Ovary (tissue), 9 donors: ENCODE results near the gene COPE. TPM values are rescaled to one million over a fixed set of nuclear protein-coding genes. Genes with fewer than 3 reads are reported as not detected.

Experiments used
- DNase-seq, 5 donors: peaks; one replicate each; pipeline ENCODE4 v3.0.0-alpha.2; 2019 to 2020
- H3K27ac ChIP-seq, 2 donors: fragments of 200-600 bp; one replicate each; pipeline versions ENCODE4 v1.5.1 to v1.8.0; 2019 to 2022
- H3K27me3 ChIP-seq: fragments of 200-600 bp; one replicate; pipeline ENCODE4 v1.8.0; 2022
- H3K36me3 ChIP-seq: fragments of 200-600 bp; sonication (generic); one replicate; pipeline ENCODE4 v1.5.1; 2019
- H3K4me1 ChIP-seq: one replicate; pipeline ENCODE4 v1.8.1; 2013; ENCODE audit warnings: mild to moderate bottlenecking, moderate library complexity; ENCODE audit not compliant: insufficient read depth
- H3K4me3 ChIP-seq: fragments of 200-600 bp; sonication (generic); one replicate; pipeline ENCODE4 v1.5.1; 2017
- H3K9me3 ChIP-seq, 2 donors: fragments of 200-600 bp in 1 of 2; sonication (generic) in 1 of 2; one replicate each; pipeline versions ENCODE4 v1.5.1 to v1.8.1; 2013 to 2019; ENCODE audit warnings: mild to moderate bottlenecking in 1 of 2, moderate library complexity in 1 of 2
- CTCF ChIP-seq, 3 donors: fragments of 450-650 bp in 2 of 3; fragments of 200-600 bp in 1 of 3; IDR thresholded peaks; one replicate each; pipeline versions ENCODE4 v1.5.1 to v1.8.0; 2016 to 2022; ENCODE audit warnings: antibody characterized with exemption in 3 of 3, mild to moderate bottlenecking in 1 of 3
- EP300 ChIP-seq: sonication (generic); formaldehyde crosslinking; IDR thresholded peaks from one replicate; pipeline ENCODE4 v1.6.1; 2017; ENCODE audit warnings: antibody characterized with exemption
- POLR2A ChIP-seq: fragments of 450-650 bp; IDR thresholded peaks from one replicate; pipeline ENCODE4 v1.6.1; 2017; ENCODE audit warnings: antibody characterized with exemption, mild to moderate bottlenecking, moderate library complexity
- WGBS, 3 donors: extraction: QIAGEN DNeasy Blood & Tissue Kit in 1 of 3; methylation state at CpG; one replicate each; pipeline versions ENCODE4 v1.1.5 to v1.1.7; 2013 to 2017; 5-methylcytosine and 5-hydroxymethylcytosine counted together
- intact Hi-C, 4 donors: fragments of 100-400 bp; cut with DNase I; formaldehyde crosslinking; loops; one replicate each; pipeline versions ENCODE4 v1.11.0 to v1.15.1; 2022 to 2023
- polyA plus RNA-seq, 2 donors: library from polyadenylated mRNA; stranded (reverse); fragments of 200-250 nt in 1 of 2; fragments of 350-450 nt in 1 of 2; fragmentation: Illumina TruSeq in 1 of 2; extraction: RNeasy Lipid Tissue Mini Kit (QIAGEN cat#74804) in 1 of 2; gene quantifications; one replicate each; pipeline ENCODE4 v1.2.3, GENCODE V29; 2013 to 2014
- total RNA-seq, 7 donors: library from RNA; depleted of rRNA in 2 of 7; stranded (reverse); fragments of >200 nt in 2 of 7; fragmentation: NEBNext Ultra II Directional in 3 of 7; extraction: Animal tissue kit (Norgen Biotek cat#: 25700) in 3 of 7; gene quantifications; one replicate each; pipeline versions ENCODE4 v1.1.0 to v1.2.4, GENCODE V29; 2016 to 2023
- donor health status: DM: no; HTN: no; CAD: no; lungs with moderate emphysema.
- donor health status: DM: no; HTN: no; CAD: no.
- donor health status: Bipolar disorder and iron deficiency.
- donor health status: DM: yes; HTN: yes; CAD: no.
- donor health status: DM: no; HTN: no; CAD: no.
- donor health status: DM: yes; HTN: yes; CAD: no.

Gene COPE
- total and polyA plus RNA-seq, 9 donors, result 11.3 to 140 (median 115) TPM

- 82 to 86% (median 82%) methylated on average over 3 of the region's 3 CpGs for WGBS, 3 donors
- Histone ChIP-seq H3K4me1 (no peaks in the 10 kb centered on the region), H3K4me3 (no peak overlapping the region), H3K27me3 (no peaks in the 10 kb centered on the region), H3K9me3 (no peaks in the 10 kb centered on the region), H3K36me3 (no peaks in the 10 kb centered on the region), H3K27ac (no peak overlapping the region)
- DNase-seq, result no peak
- TF ChIP-seq POLR2A (no peak), CTCF (IDR thresholded peaks at IDR 0.05) (no peak), EP300 (no peak)
- intact Hi-C loops, result no loop called here
These were observed 20.0 kb upstream of the COPE start for GRCh38 chr19:18939163-18939562.

- WGBS, 3 donors, result 86 to 89% (median 86%) methylated on average over 13 of the region's 13 CpGs
- H3K27me3 ChIP-seq, result no peaks in the 10 kb centered on the region
- no peaks in the 10 kb centered on the region for H3K36me3 ChIP-seq
- no peaks in the 10 kb centered on the region for H3K9me3 ChIP-seq
- no peak overlapping the region for H3K4me3 ChIP-seq
- H3K27ac ChIP-seq, result no peak overlapping the region
- no peak for DNase-seq
- peaks cover 2% of the 10 kb centered on the region for H3K4me1 ChIP-seq
- TF ChIP-seq EP300 (no peak), CTCF (IDR thresholded peaks at IDR 0.05) (peak in 1 of 3 donors; percentile 10), POLR2A (no peak)
- intact Hi-C loops, result no loop called here
These were observed 14.1 kb upstream of the COPE start for GRCh38 chr19:18933297-18933696.

GRCh38 chr19:18932216-18932841 lies 13.1 kb upstream of the COPE start:
- Histone ChIP-seq H3K4me3 (no peak overlapping the region), H3K27me3 (no peaks in the 10 kb centered on the region), H3K9me3 (no peaks in the 10 kb centered on the region), H3K36me3 (no peaks in the 10 kb centered on the region), H3K4me1 (peaks cover 2% of the 10 kb centered on the region), H3K27ac (no peak overlapping the region)
- WGBS, 3 donors, result 14 to 33% (median 24%) methylated on average over 34 to 37 of the region's 37 CpGs
- intact Hi-C loops, result no loop called here
- peak; percentile 83 to 94 (median 86) for DNase-seq
- TF ChIP-seq CTCF (IDR thresholded peaks at IDR 0.05) (no peak), EP300 (no peak), POLR2A (no peak)

GRCh38 chr19:18931316-18932162 lies 12.4 kb upstream of the COPE start:
- H3K36me3 ChIP-seq, result no peaks in the 10 kb centered on the region
- peaks cover 2% of the 10 kb centered on the region for H3K4me1 ChIP-seq
- TF ChIP-seq EP300 (no peak), CTCF (IDR thresholded peaks at IDR 0.05) (no peak), POLR2A (no peak)
- no peak overlapping the region for H3K27ac ChIP-seq
- H3K27me3 ChIP-seq, result no peaks in the 10 kb centered on the region
- WGBS, 3 donors, result 79 to 89% (median 85%) methylated on average over 34 of the region's 34 CpGs
- no peak overlapping the region for H3K4me3 ChIP-seq
- DNase-seq, result peak in 1 of 5 donors; percentile 54
- H3K9me3 ChIP-seq, result no peaks in the 10 kb centered on the region
- intact Hi-C loops, result no loop called here
